IMR-90 (cell line): ENCODE measurements around the gene PGGHG.

Experiments used
- BHLHE40 ChIP-seq: fragments of 150-350 bp; IDR thresholded peaks from 2 replicates; pipeline ENCODE4 v1.6.1; 2016; ENCODE audit warnings: mild to moderate bottlenecking, low read depth, low read length
- CEBPB ChIP-seq: IDR thresholded peaks from 2 replicates; pipeline ENCODE4 v1.6.1; 2012; ENCODE audit warnings: low read depth, low read length, improper control_type of control experiment
- CHD1 ChIP-seq: IDR thresholded peaks from 2 replicates; pipeline ENCODE4 v1.6.1; 2012; ENCODE audit warnings: low read depth, low read length, improper control_type of control experiment
- MAFK ChIP-seq: IDR thresholded peaks from 2 replicates; pipeline ENCODE4 v1.6.1; 2012; ENCODE audit warnings: low read depth, low read length, improper control_type of control experiment
- MXI1 ChIP-seq: IDR thresholded peaks from 2 replicates; pipeline ENCODE4 v1.6.1; 2012; ENCODE audit warnings: low read depth, mild to moderate bottlenecking, low read length, moderate library complexity, borderline replicate concordance
- NFE2L2 ChIP-seq: fragments of 150-350 bp; IDR thresholded peaks from 2 replicates; pipeline ENCODE4 v1.6.1; 2016; ENCODE audit warnings: low read depth, mild to moderate bottlenecking, low read length
- POLR2A ChIP-seq: IDR thresholded peaks from 2 replicates; pipeline ENCODE4 v1.6.1; 2012; ENCODE audit warnings: mild to moderate bottlenecking, low read depth, low read length
- RAD21 ChIP-seq: IDR thresholded peaks from 2 replicates; pipeline ENCODE4 v1.6.1; 2012; ENCODE audit warnings: low read length, improper control_type of control experiment
- RCOR1 ChIP-seq: IDR thresholded peaks from 2 replicates; pipeline ENCODE4 v1.6.1; 2012; ENCODE audit warnings: mild to moderate bottlenecking, low read length, improper control_type of control experiment; ENCODE audit not compliant: insufficient replicate concordance
- RFX5 ChIP-seq: IDR thresholded peaks from 2 replicates; pipeline ENCODE4 v1.8.0; 2012; ENCODE audit warnings: low read depth, mild to moderate bottlenecking, low read length, moderate library complexity
- SMC3 ChIP-seq: fragments of 150-350 bp; IDR thresholded peaks from 2 replicates; pipeline ENCODE4 v1.6.1; 2016; ENCODE audit warnings: low read depth, mild to moderate bottlenecking, antibody characterized with exemption, low read length, moderate library complexity
- TF ChIP-seq, protein P1 (sequence below): conservative IDR thresholded peaks from 2 replicates; pipeline ENCODE4 v1.5.1; 2012; ENCODE audit warnings: mild to moderate bottlenecking, low read depth, low read length, improper control_type of control experiment
- TF ChIP-seq, protein P2 (sequence below): fragments of 150-350 bp; IDR thresholded peaks from 2 replicates; pipeline ENCODE4 v1.6.1; 2017; ENCODE audit warnings: mild to moderate bottlenecking, antibody characterized with exemption, low read length, low read depth
- TF ChIP-seq, protein P3 (sequence below): fragments of 150-350 bp; IDR thresholded peaks from 2 replicates; pipeline ENCODE4 v1.6.1; 2016; ENCODE audit warnings: low read depth, mild to moderate bottlenecking, low read length, moderate library complexity, borderline replicate concordance

DNA sequence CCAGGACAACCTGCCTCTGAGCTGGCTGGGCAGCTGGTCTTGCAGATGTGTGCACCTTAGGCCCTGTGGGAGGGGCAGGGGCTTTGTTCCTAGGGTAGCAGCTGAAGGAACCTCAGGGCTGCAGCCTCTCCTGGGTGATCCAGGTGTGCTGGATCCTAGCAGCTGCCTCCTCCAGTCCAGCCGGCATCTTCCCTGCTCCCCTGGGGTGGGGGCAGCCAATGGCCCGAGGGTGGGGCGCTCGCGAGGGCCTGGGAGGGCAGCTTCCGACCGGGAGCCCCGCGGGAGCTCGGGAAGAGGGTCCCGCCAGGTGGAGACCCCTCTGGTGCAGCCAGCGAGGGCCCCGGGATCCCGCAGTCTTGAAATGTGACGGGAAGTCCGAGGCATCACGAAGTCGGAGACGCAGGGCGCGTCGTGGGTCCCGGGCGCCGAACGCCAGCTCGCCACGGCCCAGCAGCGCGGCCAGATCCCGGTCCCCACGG, 26.6 kb downstream of the PGGHG start:
- TF ChIP-seq, protein P1, sequence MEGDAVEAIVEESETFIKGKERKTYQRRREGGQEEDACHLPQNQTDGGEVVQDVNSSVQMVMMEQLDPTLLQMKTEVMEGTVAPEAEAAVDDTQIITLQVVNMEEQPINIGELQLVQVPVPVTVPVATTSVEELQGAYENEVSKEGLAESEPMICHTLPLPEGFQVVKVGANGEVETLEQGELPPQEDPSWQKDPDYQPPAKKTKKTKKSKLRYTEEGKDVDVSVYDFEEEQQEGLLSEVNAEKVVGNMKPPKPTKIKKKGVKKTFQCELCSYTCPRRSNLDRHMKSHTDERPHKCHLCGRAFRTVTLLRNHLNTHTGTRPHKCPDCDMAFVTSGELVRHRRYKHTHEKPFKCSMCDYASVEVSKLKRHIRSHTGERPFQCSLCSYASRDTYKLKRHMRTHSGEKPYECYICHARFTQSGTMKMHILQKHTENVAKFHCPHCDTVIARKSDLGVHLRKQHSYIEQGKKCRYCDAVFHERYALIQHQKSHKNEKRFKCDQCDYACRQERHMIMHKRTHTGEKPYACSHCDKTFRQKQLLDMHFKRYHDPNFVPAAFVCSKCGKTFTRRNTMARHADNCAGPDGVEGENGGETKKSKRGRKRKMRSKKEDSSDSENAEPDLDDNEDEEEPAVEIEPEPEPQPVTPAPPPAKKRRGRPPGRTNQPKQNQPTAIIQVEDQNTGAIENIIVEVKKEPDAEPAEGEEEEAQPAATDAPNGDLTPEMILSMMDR: no peak
- TF ChIP-seq NFE2L2 (no peak), BHLHE40 (no peak), RAD21 (no peak), CEBPB (no peak), POLR2A (no peak), CHD1 (no peak), SMC3 (no peak), MAFK (no peak), RFX5 (no peak), MXI1 (no peak), RCOR1 (no peak)
- TF ChIP-seq, protein P2, sequence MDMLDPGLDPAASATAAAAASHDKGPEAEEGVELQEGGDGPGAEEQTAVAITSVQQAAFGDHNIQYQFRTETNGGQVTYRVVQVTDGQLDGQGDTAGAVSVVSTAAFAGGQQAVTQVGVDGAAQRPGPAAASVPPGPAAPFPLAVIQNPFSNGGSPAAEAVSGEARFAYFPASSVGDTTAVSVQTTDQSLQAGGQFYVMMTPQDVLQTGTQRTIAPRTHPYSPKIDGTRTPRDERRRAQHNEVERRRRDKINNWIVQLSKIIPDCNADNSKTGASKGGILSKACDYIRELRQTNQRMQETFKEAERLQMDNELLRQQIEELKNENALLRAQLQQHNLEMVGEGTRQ: no peak
- TF ChIP-seq, protein P3, sequence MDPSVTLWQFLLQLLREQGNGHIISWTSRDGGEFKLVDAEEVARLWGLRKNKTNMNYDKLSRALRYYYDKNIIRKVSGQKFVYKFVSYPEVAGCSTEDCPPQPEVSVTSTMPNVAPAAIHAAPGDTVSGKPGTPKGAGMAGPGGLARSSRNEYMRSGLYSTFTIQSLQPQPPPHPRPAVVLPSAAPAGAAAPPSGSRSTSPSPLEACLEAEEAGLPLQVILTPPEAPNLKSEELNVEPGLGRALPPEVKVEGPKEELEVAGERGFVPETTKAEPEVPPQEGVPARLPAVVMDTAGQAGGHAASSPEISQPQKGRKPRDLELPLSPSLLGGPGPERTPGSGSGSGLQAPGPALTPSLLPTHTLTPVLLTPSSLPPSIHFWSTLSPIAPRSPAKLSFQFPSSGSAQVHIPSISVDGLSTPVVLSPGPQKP: no peak
